GM18526 (cell line): ENCODE data around the gene IFT122.

Source experiments
- POLR2A ChIP-seq: IDR thresholded peaks from 3 replicates; pipeline ENCODE4 v1.6.1; 2011; ENCODE audit not compliant: insufficient read length; ENCODE audit errors: extremely low read depth

Gene IFT122

DNA sequence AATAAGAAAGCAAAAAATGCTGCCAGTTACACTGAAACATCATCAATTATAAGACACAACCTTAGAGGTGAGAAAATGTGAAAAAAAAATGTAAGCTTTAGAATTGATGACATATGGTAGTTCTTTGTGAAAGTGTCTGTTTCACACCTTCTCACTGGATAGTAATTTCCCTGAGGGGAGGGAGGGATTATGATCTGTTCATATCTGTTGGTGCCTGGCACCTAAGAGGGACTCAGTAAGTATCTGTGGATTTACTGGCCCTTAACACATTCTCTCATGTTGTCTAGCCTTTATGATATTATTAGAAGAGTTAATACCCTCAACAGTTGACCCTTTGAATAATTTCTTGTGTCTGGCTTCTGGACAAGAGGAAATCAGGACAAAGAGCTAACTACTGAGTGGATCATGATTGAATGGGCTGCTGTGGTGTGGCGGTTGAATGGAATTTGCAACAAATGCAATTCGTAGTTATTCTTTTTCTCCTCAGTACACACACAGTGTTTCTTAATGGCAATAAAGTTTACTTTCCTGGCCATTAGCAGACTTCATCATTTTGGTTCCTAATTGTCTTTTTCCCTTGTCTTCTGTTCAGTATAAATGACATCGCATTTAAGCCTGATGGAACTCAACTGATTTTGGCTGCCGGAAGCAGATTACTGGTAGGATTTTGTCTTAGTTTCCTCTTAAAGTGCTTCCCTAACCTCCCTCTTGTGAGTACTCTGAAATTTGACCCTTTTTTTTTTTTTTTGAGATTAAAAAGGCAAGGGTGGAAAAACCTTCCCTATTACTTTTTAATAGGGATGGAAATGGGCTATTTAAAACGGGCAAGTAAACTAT is 9.5 kb downstream of the IFT122 start:
- TF ChIP-seq POLR2A: no peak

DNA sequence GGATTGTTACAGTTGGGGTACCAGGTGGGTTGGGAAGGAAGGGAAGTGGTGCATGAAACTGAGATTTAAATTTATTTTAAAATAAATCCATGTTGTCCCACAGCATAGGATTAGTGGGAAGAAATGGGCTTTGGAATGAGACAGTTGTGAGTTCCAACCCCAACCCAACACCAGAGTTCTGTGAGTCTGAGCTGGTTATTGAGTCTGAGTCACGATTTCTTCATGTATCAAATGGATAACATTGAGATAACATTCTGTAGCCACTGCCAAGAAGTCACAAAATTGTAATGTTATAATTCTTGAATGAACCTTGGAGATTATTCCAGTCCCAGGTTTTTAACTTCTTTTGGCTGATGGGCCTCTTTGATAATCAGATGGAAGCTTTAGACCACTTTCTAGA is 13.7 kb downstream of the IFT122 start:
- no peak for TF ChIP-seq POLR2A

DNA sequence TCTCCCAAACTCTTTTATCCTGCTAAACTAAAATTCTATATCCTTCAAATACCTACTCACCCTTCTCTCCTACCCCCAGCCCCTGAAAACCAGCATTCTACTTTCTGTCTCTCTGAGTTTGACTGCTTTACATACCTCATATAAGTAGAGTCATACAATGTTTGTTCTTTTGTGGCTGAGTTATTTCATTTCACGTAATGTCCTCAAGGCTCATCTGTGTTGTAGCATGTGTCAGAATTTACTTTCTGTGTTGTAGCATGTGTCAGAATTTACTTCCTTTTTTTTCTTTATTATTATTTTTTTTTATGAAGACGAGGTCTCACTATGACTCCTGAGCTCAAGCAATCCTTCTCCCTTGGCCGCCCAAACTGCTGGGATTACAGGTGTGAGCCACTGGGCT is 20.1 kb downstream of the IFT122 start:
- TF ChIP-seq POLR2A: no peak

DNA sequence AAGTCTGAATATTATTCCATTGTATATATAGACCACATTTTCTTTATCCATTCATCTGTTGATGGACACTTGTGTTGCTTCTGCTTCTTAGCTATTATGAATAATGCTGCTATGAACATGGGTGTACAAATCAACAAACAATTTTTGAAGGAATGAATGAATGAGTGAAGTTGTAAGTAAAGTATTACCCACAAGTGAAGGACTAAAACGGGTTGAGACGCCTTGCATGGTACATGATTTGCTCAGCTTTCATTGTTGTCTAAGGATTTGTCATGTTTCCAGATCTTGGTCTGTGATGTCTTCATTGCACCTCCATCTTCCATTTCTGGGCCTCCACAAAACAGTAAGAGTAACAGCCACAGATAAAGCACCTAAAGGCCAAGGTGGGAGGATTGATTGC is 20.5 kb downstream of the IFT122 start:
- TF ChIP-seq POLR2A: no peak

DNA sequence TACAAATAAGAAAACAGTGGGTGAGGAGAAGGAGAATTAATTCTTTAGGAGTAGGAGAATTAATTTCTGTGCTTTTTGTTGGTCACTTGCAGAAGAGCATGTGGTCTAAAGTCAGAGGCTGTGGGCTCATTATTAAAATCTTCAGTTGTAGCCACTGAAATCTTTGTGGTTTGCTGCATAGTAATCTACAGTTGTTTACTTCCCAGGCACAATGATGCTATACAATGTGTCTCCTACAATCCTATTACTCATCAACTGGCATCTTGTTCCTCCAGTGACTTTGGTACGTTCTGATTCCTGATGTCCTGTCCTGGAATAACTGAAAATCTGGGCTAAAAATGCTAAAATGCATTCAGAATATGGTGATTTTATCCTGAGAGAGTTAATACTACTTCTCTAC is 21.0 kb downstream of the IFT122 start:
- TF ChIP-seq POLR2A: no peak

DNA sequence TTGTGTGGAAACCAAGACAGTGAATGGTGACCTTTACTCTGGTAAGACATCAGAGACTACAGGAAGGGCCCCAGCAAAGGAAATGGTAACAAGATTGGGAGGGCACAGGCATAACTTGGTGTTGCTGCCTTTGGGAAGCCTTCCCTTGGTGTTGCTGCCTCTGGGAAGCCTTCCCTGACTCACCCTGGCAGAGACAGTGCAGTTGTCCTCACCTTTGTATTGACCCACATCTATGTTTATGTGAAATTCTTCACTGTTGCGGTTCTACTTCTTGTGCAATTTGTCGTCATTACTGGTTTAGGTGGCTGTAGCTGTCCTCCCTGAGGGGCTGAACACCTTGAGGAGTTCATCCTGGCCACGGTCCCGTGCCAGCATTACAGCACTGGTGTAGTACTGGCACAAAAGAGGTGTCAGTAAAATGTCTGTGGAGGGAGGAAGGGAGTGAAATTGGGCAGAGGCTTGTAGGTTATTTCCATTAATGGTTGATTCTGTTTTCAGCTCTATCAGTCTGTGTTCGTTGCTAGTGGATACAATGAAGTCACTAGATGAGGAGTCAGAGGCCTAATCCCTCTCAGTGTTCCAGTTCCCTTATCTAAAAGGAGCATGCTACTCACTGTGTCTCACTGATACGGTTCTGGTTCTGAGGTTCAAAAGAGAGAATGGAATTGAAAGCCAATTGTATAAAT is 21.6 kb downstream of the IFT122 start:
- no peak for TF ChIP-seq POLR2A

GRCh38 chr3:129462361-129462968 is 22.4 kb downstream of the IFT122 start:
- no peak for TF ChIP-seq POLR2A

DNA sequence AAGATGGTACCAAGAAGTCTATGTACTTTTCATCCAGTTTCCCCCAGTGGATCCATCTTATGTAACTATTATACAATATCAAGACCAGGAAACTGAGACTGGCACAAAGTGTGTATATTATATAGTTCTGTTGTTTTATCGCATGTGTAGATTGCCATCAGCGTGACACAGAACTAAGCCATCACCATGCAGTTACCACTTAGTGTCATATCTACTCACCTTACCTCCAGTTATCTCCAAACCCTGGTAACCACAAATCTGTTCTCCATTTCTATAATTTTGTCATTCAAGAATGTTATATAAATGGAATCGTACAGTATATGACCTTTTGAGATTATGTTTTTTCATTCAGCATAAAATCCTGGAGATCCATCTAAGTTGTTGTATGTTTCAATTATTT is 23.1 kb downstream of the IFT122 start:
- no peak for TF ChIP-seq POLR2A

- no peak for TF ChIP-seq POLR2A
These were observed 23.7 kb downstream of the IFT122 start for GRCh38 chr3:129463716-129464115.

DNA sequence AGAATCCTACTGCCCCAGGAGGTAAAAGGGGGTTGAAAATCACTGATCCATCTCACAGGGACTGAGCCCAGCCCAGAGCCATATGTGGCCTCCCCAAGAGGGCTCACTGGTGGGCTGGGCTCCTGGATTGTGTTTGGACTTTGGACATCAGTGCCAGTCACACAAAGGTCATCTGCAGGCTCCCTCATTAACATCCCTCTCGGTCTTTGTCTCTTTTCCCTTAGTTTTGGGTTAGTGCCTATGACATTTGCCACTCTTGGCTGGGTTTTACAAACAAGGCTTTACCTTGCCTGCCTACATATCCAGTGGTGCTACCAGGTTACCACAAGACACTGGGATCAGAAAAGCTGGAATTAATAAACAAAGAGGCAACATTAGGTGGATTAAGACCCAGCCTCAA is 27.9 kb downstream of the IFT122 start:
- no peak for TF ChIP-seq POLR2A

GRCh38 chr3:129469026-129469425 is 29.0 kb downstream of the IFT122 start:
- TF ChIP-seq POLR2A: no peak

- no peak for TF ChIP-seq POLR2A
These were observed 30.8 kb downstream of the IFT122 start for GRCh38 chr3:129470861-129471260.

DNA sequence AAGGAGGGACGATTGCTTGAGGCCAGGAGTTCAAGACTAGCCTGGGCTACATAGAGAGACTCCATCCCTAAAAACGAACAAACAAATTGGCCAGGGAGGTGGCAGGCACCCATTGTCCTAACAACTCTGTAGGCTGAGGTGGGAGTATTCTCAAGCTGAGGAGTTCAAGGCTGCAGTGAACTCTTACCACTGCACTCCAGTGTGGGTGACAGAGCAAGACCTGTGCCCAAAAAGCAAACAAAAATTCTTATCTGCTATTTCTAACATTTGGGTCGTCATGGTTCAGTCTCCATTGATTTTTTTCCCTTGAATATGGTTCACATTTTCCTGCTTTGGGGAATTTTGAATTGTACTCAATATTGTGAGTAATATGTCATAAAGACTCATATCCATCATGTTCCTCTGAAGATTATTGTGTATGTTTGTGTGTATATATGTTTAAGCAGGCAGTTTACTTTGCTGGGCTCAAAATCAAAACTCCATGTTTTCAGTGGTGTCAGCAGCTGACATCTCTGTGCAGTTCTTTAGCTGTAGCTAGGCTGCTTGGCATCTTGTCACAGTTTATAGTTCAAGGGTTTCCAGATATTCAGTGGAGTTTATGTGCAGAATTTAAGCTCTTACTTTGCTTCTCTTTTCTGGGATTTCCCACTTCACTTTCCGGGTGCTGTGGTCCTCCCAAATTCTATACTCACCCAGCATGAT is 33.2 kb downstream of the IFT122 start:
- TF ChIP-seq POLR2A: no peak

GRCh38 chr3:129473769-129474152 is 33.7 kb downstream of the IFT122 start:
- no peak for TF ChIP-seq POLR2A

DNA sequence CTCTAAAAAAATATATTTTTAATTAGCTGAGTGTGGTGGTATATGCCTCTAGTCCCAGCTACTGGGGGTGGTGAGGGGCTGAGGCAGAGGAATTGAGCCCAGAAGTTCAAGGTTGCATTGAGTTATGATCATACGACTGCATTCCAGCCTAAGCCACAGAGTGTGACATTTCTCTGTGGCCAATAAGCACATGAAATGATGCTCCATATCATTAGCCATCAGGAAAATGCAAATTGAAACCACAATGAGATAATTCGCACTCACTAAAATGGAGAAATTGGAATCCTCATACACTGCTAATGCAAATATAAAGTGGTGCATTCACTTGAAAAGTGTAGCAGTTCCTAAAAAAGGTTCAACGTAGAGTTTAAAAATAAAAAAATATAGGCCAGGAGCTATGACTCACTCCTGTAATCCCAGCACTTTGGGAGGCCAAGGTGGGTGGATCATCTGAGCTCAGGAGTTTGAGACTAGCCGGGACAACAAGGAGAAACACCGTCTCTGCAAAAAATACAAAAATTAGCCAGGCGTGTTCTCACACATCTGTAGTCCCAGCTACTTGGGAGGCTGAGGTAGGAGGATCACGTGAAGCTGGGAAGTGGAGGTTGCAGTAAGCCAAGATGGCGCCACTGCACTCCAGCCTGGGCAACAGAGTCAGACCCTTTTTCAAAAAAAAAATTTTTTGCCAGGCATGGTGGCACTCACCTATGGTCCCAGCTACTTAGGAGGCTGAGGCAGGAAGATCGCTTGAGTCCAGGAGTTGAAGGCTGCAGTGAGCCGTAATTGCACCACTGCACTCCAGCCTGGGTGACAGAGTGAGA is 35.2 kb downstream of the IFT122 start:
- TF ChIP-seq POLR2A: no peak

DNA sequence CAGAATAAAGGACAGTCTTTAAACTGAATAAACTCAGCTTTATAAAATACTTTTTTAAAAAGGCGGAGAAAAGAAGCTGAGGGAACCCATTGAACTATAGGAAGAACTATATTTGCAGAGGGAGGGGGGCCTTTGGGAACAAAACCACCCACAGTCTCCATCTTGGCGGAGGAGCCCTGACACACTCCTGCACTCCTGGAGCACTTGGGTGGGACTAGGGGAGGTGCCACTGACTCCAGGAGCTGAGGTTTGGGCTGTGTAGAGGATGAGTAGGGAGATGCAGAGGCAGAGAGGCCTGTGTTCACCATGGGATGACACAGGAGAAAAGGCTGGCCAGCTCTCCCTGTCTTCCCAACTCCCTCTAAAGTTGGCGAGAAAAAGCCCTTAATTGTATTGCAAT is 35.8 kb downstream of the IFT122 start:
- no peak for TF ChIP-seq POLR2A
